ENCODE measurements around the gene FANCM. TPM values are rescaled to one million over a fixed set of nuclear protein-coding genes. Genes with fewer than 3 reads are reported as not detected.

Gene FANCM
- total RNA-seq, 1 donor from 2014 or later = 4.2 TPM

GRCh38 chr14:45103806-45104205, 31.9 kb upstream of the FANCM start:
- peaks cover 1% of the 10 kb centered on the region for H3K4me1 Mint-ChIP-seq (ENCODE audit: low read depth, unreplicated experiment)
- no peaks in the 10 kb centered on the region for H3K27me3 Mint-ChIP-seq (ENCODE audit: low read depth, unreplicated experiment)
- H3K36me3 ChIP-seq (ENCODE audit: insufficient read depth, low read length) = peaks cover 19% of the 10 kb centered on the region
- H3K4me1 ChIP-seq (ENCODE audit: insufficient read depth, low read length) = no peaks in the 10 kb centered on the region
- H3K9me3 Mint-ChIP-seq (ENCODE audit: unreplicated experiment) = no peaks in the 10 kb centered on the region
- DNase-seq (ENCODE audit: low read depth) (no peak), FAIRE-seq (no peak)
- no peak overlapping the region for H3K27ac Mint-ChIP-seq (ENCODE audit: unreplicated experiment)
- peaks cover 28% of the 10 kb centered on the region for H3K79me2 ChIP-seq (ENCODE audit: insufficient read depth, low read length)
- no peaks in the 10 kb centered on the region for H3K9me3 ChIP-seq (ENCODE audit: insufficient read depth, low read depth, low read length)
- H3K4me2 ChIP-seq (ENCODE audit: low read length) = no peak overlapping the region
- no peak overlapping the region for H3K4me3 Mint-ChIP-seq (ENCODE audit: unreplicated experiment)
- no peak for TF ChIP-seq EZH2 (IDR thresholded peaks at IDR 0.05; ENCODE audit: insufficient read depth, low read length)
- TF ChIP-seq CTCF (IDR thresholded peaks at IDR 0.05; ENCODE audit: insufficient read depth, low read depth, low read length) = no peak
- no peak overlapping the region for H3K27ac ChIP-seq (ENCODE audit: low read depth, low read length)
- H3K4me3 ChIP-seq (ENCODE audit: insufficient read depth, low read depth, low read length) = no peak overlapping the region
- H2AFZ ChIP-seq (ENCODE audit: low read depth, low read length) = no peak overlapping the region
- H4K20me1 ChIP-seq (ENCODE audit: insufficient read depth, low read length) = peaks cover 3% of the 10 kb centered on the region
- H3K36me3 Mint-ChIP-seq (ENCODE audit: low read depth, unreplicated experiment) = peaks cover 9% of the 10 kb centered on the region
- no peaks in the 10 kb centered on the region for H3K27me3 ChIP-seq (ENCODE audit: insufficient read depth, low read length)
- no peak overlapping the region for H3K9ac ChIP-seq (ENCODE audit: low read length)

GRCh38 chr14:45104561-45104960, 31.2 kb upstream of the FANCM start:
- H3K4me2 ChIP-seq (ENCODE audit: low read length) = no peak overlapping the region
- no peaks in the 10 kb centered on the region for H3K27me3 Mint-ChIP-seq (ENCODE audit: low read depth, unreplicated experiment)
- TF ChIP-seq EZH2 (IDR thresholded peaks at IDR 0.05; ENCODE audit: insufficient read depth, low read length) = no peak
- no peak for TF ChIP-seq CTCF (IDR thresholded peaks at IDR 0.05; ENCODE audit: insufficient read depth, low read depth, low read length)
- H2AFZ ChIP-seq (ENCODE audit: low read depth, low read length) = no peak overlapping the region
- DNase-seq (ENCODE audit: low read depth) = no peak
- peaks cover 6% of the 10 kb centered on the region for H3K36me3 Mint-ChIP-seq (ENCODE audit: low read depth, unreplicated experiment)
- peaks cover 20% of the 10 kb centered on the region for H3K36me3 ChIP-seq (ENCODE audit: insufficient read depth, low read length)
- no peak for FAIRE-seq
- H3K9me3 Mint-ChIP-seq (ENCODE audit: unreplicated experiment) = no peaks in the 10 kb centered on the region
- no peak overlapping the region for H3K4me3 ChIP-seq (ENCODE audit: insufficient read depth, low read depth, low read length)
- H3K9me3 ChIP-seq (ENCODE audit: insufficient read depth, low read depth, low read length) = no peaks in the 10 kb centered on the region
- no peak overlapping the region for H3K27ac Mint-ChIP-seq (ENCODE audit: unreplicated experiment)
- peaks cover 3% of the 10 kb centered on the region for H4K20me1 ChIP-seq (ENCODE audit: insufficient read depth, low read length)
- no peak overlapping the region for H3K4me3 Mint-ChIP-seq (ENCODE audit: unreplicated experiment)
- H3K27ac ChIP-seq (ENCODE audit: low read depth, low read length) = no peak overlapping the region
- H3K4me1 Mint-ChIP-seq (ENCODE audit: low read depth, unreplicated experiment) = peaks cover 1% of the 10 kb centered on the region
- no peak overlapping the region for H3K9ac ChIP-seq (ENCODE audit: low read length)
- no peaks in the 10 kb centered on the region for H3K4me1 ChIP-seq (ENCODE audit: insufficient read depth, low read length)
- H3K27me3 ChIP-seq (ENCODE audit: insufficient read depth, low read length) = no peaks in the 10 kb centered on the region
- H3K79me2 ChIP-seq (ENCODE audit: insufficient read depth, low read length) = peaks cover 24% of the 10 kb centered on the region

- Mint-ChIP-seq H3K4me3 (ENCODE audit: unreplicated experiment) (no peak overlapping the region), H3K27me3 (ENCODE audit: low read depth, unreplicated experiment) (no peaks in the 10 kb centered on the region), H3K36me3 (ENCODE audit: low read depth, unreplicated experiment) (peaks cover 7% of the 10 kb centered on the region), H3K9me3 (ENCODE audit: unreplicated experiment) (no peaks in the 10 kb centered on the region), H3K4me1 (ENCODE audit: low read depth, unreplicated experiment) (peaks cover 7% of the 10 kb centered on the region), H3K27ac (ENCODE audit: unreplicated experiment) (no peak overlapping the region)
- Histone ChIP-seq H2AFZ (ENCODE audit: low read depth, low read length) (no peak overlapping the region), H3K4me3 (ENCODE audit: insufficient read depth, low read depth, low read length) (no peak overlapping the region), H4K20me1 (ENCODE audit: insufficient read depth, low read length) (peaks cover 4% of the 10 kb centered on the region), H3K79me2 (ENCODE audit: insufficient read depth, low read length) (peaks cover 8% of the 10 kb centered on the region), H3K9me3 (ENCODE audit: insufficient read depth, low read depth, low read length) (no peaks in the 10 kb centered on the region), H3K36me3 (ENCODE audit: insufficient read depth, low read length) (peaks cover 48% of the 10 kb centered on the region), H3K27me3 (ENCODE audit: insufficient read depth, low read length) (no peaks in the 10 kb centered on the region), H3K4me2 (ENCODE audit: low read length) (peak overlapping the region; percentile 17), H3K9ac (ENCODE audit: low read length) (no peak overlapping the region), H3K27ac (ENCODE audit: low read depth, low read length) (peak overlapping the region; percentile 1), H3K4me1 (ENCODE audit: insufficient read depth, low read length) (no peaks in the 10 kb centered on the region)
- TF ChIP-seq EZH2 (IDR thresholded peaks at IDR 0.05; ENCODE audit: insufficient read depth, low read length) = no peak
- TF ChIP-seq CTCF (IDR thresholded peaks at IDR 0.05; ENCODE audit: insufficient read depth, low read depth, low read length) = no peak
- DNase-seq (ENCODE audit: low read depth) = no peak
- FAIRE-seq = no peak
These were observed 22.6 kb upstream of the FANCM start for GRCh38 chr14:45112896-45113781.
